HepG2 (cell line): ENCODE results near the gene DOCK10.

Experiments used
- CBFB ChIP-seq: sonication (generic); formaldehyde crosslinking; IDR thresholded peaks from 2 replicates; pipeline ENCODE4 v1.4.0; 2020; ENCODE audit warnings: missing genetic modification reagents
- NR2C2 ChIP-seq: sonication (generic); formaldehyde crosslinking; IDR thresholded peaks from 2 replicates; pipeline ENCODE4 v1.4.0; 2020; ENCODE audit warnings: missing genetic modification reagents, mild to moderate bottlenecking, moderate library complexity, borderline replicate concordance
- POLR2A ChIP-seq, 2 experiments: IDR thresholded peaks; 2 replicates each; pipeline ENCODE4 v1.6.1; 2011; ENCODE audit warnings: low read depth in 2 of 2, low read length in 2 of 2, mild to moderate bottlenecking in 1 of 2, moderate library complexity in 1 of 2; ENCODE audit not compliant: insufficient read depth in 1 of 2
- TF ChIP-seq, protein P1 (sequence below): fragments of 450-650 bp; IDR thresholded peaks from 2 replicates; pipeline ENCODE4 v1.6.1; 2017; ENCODE audit warnings: mild to moderate bottlenecking
- TF ChIP-seq, protein P2 (sequence below): sonication (generic); formaldehyde crosslinking; IDR thresholded peaks from 2 replicates; pipeline ENCODE4 v1.4.0; 2020; ENCODE audit warnings: mild to moderate bottlenecking, missing genetic modification reagents
- TF ChIP-seq, protein P3 (sequence below): sonication (generic); formaldehyde crosslinking; IDR thresholded peaks from 2 replicates; pipeline ENCODE4 v1.5.0; 2020; ENCODE audit warnings: missing genetic modification reagents

DNA sequence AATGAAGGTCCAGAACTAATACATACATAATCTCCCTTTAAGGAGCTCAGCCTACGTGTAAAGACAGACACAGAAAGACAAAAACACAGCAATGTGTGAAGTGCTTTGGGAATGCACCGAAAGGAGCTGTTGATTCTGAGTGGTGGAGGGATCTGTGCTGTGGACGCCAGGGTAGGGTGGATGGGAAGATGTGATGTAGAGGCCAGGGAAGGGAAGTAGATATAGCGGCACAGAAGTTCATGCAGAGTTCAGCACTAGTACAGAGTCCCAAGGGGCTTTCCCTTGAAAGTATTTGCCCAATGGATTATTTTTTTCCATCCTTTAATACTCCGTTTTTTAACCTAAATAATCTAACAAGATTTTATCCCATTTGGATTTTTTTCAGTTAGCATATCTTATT lies 32.1 kb upstream of the DOCK10 start:
- no peak for TF ChIP-seq POLR2A (IDR thresholded peaks at IDR 0.05; ENCODE audit: insufficient read depth in 1 of 2, low read depth in 2 of 2, low read length in 2 of 2)
- TF ChIP-seq, protein P1, sequence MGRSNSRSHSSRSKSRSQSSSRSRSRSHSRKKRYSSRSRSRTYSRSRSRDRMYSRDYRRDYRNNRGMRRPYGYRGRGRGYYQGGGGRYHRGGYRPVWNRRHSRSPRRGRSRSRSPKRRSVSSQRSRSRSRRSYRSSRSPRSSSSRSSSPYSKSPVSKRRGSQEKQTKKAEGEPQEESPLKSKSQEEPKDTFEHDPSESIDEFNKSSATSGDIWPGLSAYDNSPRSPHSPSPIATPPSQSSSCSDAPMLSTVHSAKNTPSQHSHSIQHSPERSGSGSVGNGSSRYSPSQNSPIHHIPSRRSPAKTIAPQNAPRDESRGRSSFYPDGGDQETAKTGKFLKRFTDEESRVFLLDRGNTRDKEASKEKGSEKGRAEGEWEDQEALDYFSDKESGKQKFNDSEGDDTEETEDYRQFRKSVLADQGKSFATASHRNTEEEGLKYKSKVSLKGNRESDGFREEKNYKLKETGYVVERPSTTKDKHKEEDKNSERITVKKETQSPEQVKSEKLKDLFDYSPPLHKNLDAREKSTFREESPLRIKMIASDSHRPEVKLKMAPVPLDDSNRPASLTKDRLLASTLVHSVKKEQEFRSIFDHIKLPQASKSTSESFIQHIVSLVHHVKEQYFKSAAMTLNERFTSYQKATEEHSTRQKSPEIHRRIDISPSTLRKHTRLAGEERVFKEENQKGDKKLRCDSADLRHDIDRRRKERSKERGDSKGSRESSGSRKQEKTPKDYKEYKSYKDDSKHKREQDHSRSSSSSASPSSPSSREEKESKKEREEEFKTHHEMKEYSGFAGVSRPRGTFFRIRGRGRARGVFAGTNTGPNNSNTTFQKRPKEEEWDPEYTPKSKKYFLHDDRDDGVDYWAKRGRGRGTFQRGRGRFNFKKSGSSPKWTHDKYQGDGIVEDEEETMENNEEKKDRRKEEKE: no peak
- TF ChIP-seq, protein P2, sequence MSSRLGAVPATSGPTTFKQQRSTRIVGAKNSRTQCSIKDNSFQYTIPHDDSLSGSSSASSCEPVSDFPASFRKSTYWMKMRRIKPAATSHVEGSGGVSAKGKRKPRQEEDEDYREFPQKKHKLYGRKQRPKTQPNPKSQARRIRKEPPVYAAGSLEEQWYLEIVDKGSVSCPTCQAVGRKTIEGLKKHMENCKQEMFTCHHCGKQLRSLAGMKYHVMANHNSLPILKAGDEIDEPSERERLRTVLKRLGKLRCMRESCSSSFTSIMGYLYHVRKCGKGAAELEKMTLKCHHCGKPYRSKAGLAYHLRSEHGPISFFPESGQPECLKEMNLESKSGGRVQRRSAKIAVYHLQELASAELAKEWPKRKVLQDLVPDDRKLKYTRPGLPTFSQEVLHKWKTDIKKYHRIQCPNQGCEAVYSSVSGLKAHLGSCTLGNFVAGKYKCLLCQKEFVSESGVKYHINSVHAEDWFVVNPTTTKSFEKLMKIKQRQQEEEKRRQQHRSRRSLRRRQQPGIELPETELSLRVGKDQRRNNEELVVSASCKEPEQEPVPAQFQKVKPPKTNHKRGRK (CRISPR knock-in tag): no peak
- TF ChIP-seq, protein P3, sequence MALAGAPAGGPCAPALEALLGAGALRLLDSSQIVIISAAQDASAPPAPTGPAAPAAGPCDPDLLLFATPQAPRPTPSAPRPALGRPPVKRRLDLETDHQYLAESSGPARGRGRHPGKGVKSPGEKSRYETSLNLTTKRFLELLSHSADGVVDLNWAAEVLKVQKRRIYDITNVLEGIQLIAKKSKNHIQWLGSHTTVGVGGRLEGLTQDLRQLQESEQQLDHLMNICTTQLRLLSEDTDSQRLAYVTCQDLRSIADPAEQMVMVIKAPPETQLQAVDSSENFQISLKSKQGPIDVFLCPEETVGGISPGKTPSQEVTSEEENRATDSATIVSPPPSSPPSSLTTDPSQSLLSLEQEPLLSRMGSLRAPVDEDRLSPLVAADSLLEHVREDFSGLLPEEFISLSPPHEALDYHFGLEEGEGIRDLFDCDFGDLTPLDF (CRISPR knock-in tag): no peak
- TF ChIP-seq NR2C2 (CRISPR knock-in tag): no peak
- TF ChIP-seq CBFB: no peak
